H9 (cell line): ENCODE data around the gene PTPN21. TPM values are rescaled to one million over a fixed set of nuclear protein-coding genes. Genes with fewer than 3 reads are reported as not detected.

Experiments
- DNase-seq: peaks from one replicate; pipeline ENCODE4 v3.0.0-alpha.2; 2017
- H2AFZ ChIP-seq: one replicate; pipeline ENCODE4 v1.6.1; 2013; ENCODE audit warnings: mild to moderate bottlenecking, low read length, control low read depth, moderate library complexity
- H2AK5ac ChIP-seq: 2 replicates; pipeline ENCODE4 v1.6.1; 2013; ENCODE audit warnings: low read length, control low read depth, mixed read lengths; ENCODE audit not compliant: insufficient read length
- H2BK120ac ChIP-seq: one replicate; pipeline ENCODE4 v1.6.1; 2013; ENCODE audit warnings: low read depth, mild to moderate bottlenecking, low read length, control low read depth, inconsistent platforms; ENCODE audit not compliant: poor library complexity, severe bottlenecking
- H2BK12ac ChIP-seq: 2 replicates; pipeline ENCODE4 v1.6.1; 2013; ENCODE audit warnings: low read length, control low read depth, mixed read lengths, low read depth; ENCODE audit not compliant: insufficient read length
- H2BK15ac ChIP-seq: 2 replicates; pipeline ENCODE4 v1.6.1; 2013; ENCODE audit warnings: low read depth, low read length, control low read depth
- H2BK20ac ChIP-seq: one replicate; pipeline ENCODE4 v1.6.1; 2013; ENCODE audit warnings: low read depth, mild to moderate bottlenecking, low read length, control low read depth, inconsistent platforms; ENCODE audit not compliant: poor library complexity, severe bottlenecking
- H2BK5ac ChIP-seq: 2 replicates; pipeline ENCODE4 v1.6.1; 2013; ENCODE audit warnings: low read length, control low read depth, mixed read lengths; ENCODE audit not compliant: insufficient read length
- H3K14ac ChIP-seq: 2 replicates; pipeline ENCODE4 v1.6.1; 2013; ENCODE audit warnings: low read length, control low read depth; ENCODE audit not compliant: insufficient read depth
- H3K18ac ChIP-seq: 2 replicates; pipeline ENCODE4 v1.6.1; 2013; ENCODE audit warnings: low read depth, mild to moderate bottlenecking, mixed read lengths, low read length, control low read depth; ENCODE audit not compliant: insufficient read length
- H3K23ac ChIP-seq: 2 replicates; pipeline ENCODE4 v1.6.1; 2013; ENCODE audit warnings: low read length, control low read depth, mixed read lengths, low read depth; ENCODE audit not compliant: insufficient read length
- H3K23me2 ChIP-seq: 2 replicates; pipeline ENCODE4 v1.6.1; 2013; ENCODE audit warnings: low read depth, mild to moderate bottlenecking, mixed read lengths, low read length, control low read depth; ENCODE audit not compliant: insufficient read length, poor library complexity, severe bottlenecking
- H3K27ac ChIP-seq: 2 replicates; pipeline ENCODE4 v1.5.1; 2013; ENCODE audit warnings: low read length, control low read depth, mixed read lengths, low read depth; ENCODE audit not compliant: insufficient read length
- H3K27me3 ChIP-seq: 2 replicates; pipeline ENCODE4 v1.6.1; 2013; ENCODE audit warnings: low read length, control low read depth, inconsistent platforms; ENCODE audit not compliant: insufficient read depth
- H3K4ac ChIP-seq: 2 replicates; pipeline ENCODE4 v1.6.1; 2013; ENCODE audit warnings: low read depth, mild to moderate bottlenecking, control low read depth, inconsistent platforms, low read length, moderate library complexity
- H3K4me1 ChIP-seq: 2 replicates; pipeline ENCODE4 v1.6.1; 2013; ENCODE audit warnings: low read length, control low read depth, inconsistent platforms; ENCODE audit not compliant: insufficient read depth
- H3K4me2 ChIP-seq: 2 replicates; pipeline ENCODE4 v1.6.1; 2013; ENCODE audit warnings: low read length, control low read depth, mixed read lengths; ENCODE audit not compliant: insufficient read length, insufficient read depth
- H3K56ac ChIP-seq: 2 replicates; pipeline ENCODE4 v1.6.1; 2013; ENCODE audit warnings: low read depth, mild to moderate bottlenecking, mixed read lengths, low read length, control low read depth; ENCODE audit not compliant: insufficient read length
- H3K79me1 ChIP-seq: 2 replicates; pipeline ENCODE4 v1.6.1; 2013; ENCODE audit warnings: low read depth, mild to moderate bottlenecking, moderate library complexity, low read length, control low read depth, inconsistent platforms; ENCODE audit not compliant: insufficient read depth, poor library complexity, severe bottlenecking
- H3K79me2 ChIP-seq: 2 replicates; pipeline ENCODE4 v1.6.1; 2013; ENCODE audit warnings: low read length, control low read depth, inconsistent platforms; ENCODE audit not compliant: insufficient read depth
- H3K9ac ChIP-seq: 2 replicates; pipeline ENCODE4 v1.6.1; 2013; ENCODE audit warnings: low read length, control low read depth, mixed read lengths; ENCODE audit not compliant: insufficient read length; ENCODE audit errors: extremely low read depth
- H3K9me3 ChIP-seq: one replicate; pipeline ENCODE4 v1.6.1; 2013; ENCODE audit warnings: low read depth, low read length, inconsistent platforms; ENCODE audit not compliant: control insufficient read depth
- H3T11ph ChIP-seq: one replicate; pipeline ENCODE4 v1.6.1; 2013; ENCODE audit warnings: mild to moderate bottlenecking, low read length, control low read depth, inconsistent platforms
- H4K20me1 ChIP-seq: one replicate; pipeline ENCODE4 v1.6.1; 2013; ENCODE audit not compliant: control insufficient read depth, insufficient read length, insufficient read depth
- H4K5ac ChIP-seq: 2 replicates; pipeline ENCODE4 v1.6.1; 2013; ENCODE audit warnings: low read depth, mild to moderate bottlenecking, mixed read lengths, low read length, control low read depth; ENCODE audit not compliant: insufficient read length
- H4K8ac ChIP-seq: replicated peaks from 2 replicates; pipeline ENCODE4 v1.6.1; 2013; ENCODE audit warnings: low read length, control low read depth, mixed read lengths, low read depth; ENCODE audit not compliant: insufficient read length
- H4K91ac ChIP-seq: 2 replicates; pipeline ENCODE4 v1.6.1; 2013; ENCODE audit warnings: low read depth, mild to moderate bottlenecking, moderate library complexity, mixed read lengths, low read length, control low read depth; ENCODE audit not compliant: insufficient read length
- H3K27ac Mint-ChIP-seq, 3 experiments: 2 replicates in 2 of 3; 3 replicates in 1 of 3; pipeline ENCODE4 v1.8.0; 2020 to 2021; ENCODE audit warnings: mixed read lengths in 3 of 3, mild to moderate bottlenecking in 1 of 3, moderate library complexity in 1 of 3
- H3K27me3 Mint-ChIP-seq: 2 replicates; pipeline ENCODE4 v1.8.0; 2021; ENCODE audit warnings: low read depth, mild to moderate bottlenecking, moderate library complexity, mixed read lengths
- H3K36me3 Mint-ChIP-seq, 3 experiments: 2 replicates in 2 of 3; 3 replicates in 1 of 3; pipeline ENCODE4 v1.8.0; 2020 to 2021; ENCODE audit warnings: low read depth in 3 of 3, mixed read lengths in 3 of 3; ENCODE audit not compliant: insufficient read depth in 1 of 3
- H3K4me1 Mint-ChIP-seq, 2 experiments: 2 replicates each; pipeline ENCODE4 v1.8.0; 2020; ENCODE audit warnings: mixed read lengths in 2 of 2
- H3K4me3 Mint-ChIP-seq, 2 experiments: 2 replicates in 1 of 2; 3 replicates in 1 of 2; pipeline ENCODE4 v1.8.0; 2020 to 2021; ENCODE audit warnings: mild to moderate bottlenecking in 2 of 2, mixed read lengths in 2 of 2, moderate library complexity in 1 of 2
- H3K9me3 Mint-ChIP-seq, 2 experiments: 2 replicates in 1 of 2; 3 replicates in 1 of 2; pipeline ENCODE4 v1.8.0; 2020; ENCODE audit warnings: mild to moderate bottlenecking in 2 of 2, mixed read lengths in 2 of 2, moderate library complexity in 1 of 2
- WGBS: extraction: QIAGEN DNeasy Blood & Tissue Kit; methylation state at CpG from one replicate; pipeline ENCODE4 v1.1.7; 2013; ENCODE audit warnings: missing lambda C conversion rate, low lambda C conversion rate, mixed read lengths; ENCODE audit not compliant: insufficient read length; ENCODE audit errors: extremely low coverage; 5-methylcytosine and 5-hydroxymethylcytosine counted together
- total RNA-seq: library from RNA; stranded (reverse); gene quantifications from 2 replicates; pipeline ENCODE4 v1.2.1, GENCODE V29; 2021
- TF ChIP-seq, protein P1 (sequence below): fragments of 200-600 bp; sonication (generic); conservative IDR thresholded peaks from 3 replicates; pipeline ENCODE4 v1.8.0; 2021; ENCODE audit warnings: antibody characterized with exemption, mild to moderate bottlenecking

The PTPN21 gene
- total RNA-seq, 1 experiment from 2014 or later = 14.3 TPM

DNA sequence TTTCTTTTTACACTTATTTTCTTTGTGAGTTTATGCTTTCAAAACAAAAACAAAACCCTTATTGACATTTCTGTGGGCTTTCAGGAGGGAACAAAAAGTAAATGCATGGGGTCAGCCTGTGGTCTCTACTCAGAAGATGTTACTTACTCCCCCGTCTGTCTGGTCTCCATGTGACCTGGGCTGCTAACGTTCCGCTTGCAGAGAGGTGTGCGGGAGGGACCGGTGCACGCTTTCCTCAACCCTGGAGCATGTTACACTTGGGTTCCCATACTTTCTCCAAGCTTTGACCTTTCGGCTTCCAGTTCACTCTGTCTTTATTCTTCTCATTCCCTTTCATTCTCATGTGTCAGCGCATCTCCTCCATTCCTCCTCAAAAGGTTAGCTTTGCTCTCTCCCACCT is 44.5 kb upstream of the PTPN21 start:
- no CpG with 5 or more reads among the region's 8 CpGs for WGBS
- Histone ChIP-seq H2BK12ac (no peak overlapping the region), H3K18ac (no peak overlapping the region), H3K27ac (no peak overlapping the region), H2BK15ac (no peak overlapping the region), H2AK5ac (no peak overlapping the region), H3K79me2 (no peaks in the 10 kb centered on the region), H2BK20ac (no peak overlapping the region), H3K27me3 (no peaks in the 10 kb centered on the region), H4K8ac (no peak overlapping the region), H2BK120ac (no peak overlapping the region), H3T11ph (no peak overlapping the region), H4K91ac (no peak overlapping the region), H3K9ac (no peak overlapping the region), H3K4me1 (no peaks in the 10 kb centered on the region), H2BK5ac (no peak overlapping the region), H3K56ac (no peak overlapping the region), H3K14ac (no peak overlapping the region), H4K20me1 (no peaks in the 10 kb centered on the region), H4K5ac (no peak overlapping the region), H3K9me3 (no peaks in the 10 kb centered on the region), H3K4ac (no peak overlapping the region), H3K23me2 (no peaks in the 10 kb centered on the region), H2AFZ (no peak overlapping the region), H3K23ac (no peak overlapping the region), H3K79me1 (no peaks in the 10 kb centered on the region), H3K4me2 (no peak overlapping the region)
- Mint-ChIP-seq H3K4me3 (no peak overlapping the region), H3K27ac (peak overlapping the region in 2 of 3 experiments; percentile 47 to 58; a peak in 4 of 7 replicates), H3K4me1 (peaks cover 0 to 3% of the 10 kb centered on the region in 2 experiments; a peak in 1 of 4 replicates), H3K36me3 (peaks cover 33 to 96% (median 83%) of the 10 kb centered on the region in 3 experiments; a peak in 6 of 7 replicates), H3K9me3 (no peaks in the 10 kb centered on the region), H3K27me3 (no peaks in the 10 kb centered on the region)
- TF ChIP-seq, protein P1, sequence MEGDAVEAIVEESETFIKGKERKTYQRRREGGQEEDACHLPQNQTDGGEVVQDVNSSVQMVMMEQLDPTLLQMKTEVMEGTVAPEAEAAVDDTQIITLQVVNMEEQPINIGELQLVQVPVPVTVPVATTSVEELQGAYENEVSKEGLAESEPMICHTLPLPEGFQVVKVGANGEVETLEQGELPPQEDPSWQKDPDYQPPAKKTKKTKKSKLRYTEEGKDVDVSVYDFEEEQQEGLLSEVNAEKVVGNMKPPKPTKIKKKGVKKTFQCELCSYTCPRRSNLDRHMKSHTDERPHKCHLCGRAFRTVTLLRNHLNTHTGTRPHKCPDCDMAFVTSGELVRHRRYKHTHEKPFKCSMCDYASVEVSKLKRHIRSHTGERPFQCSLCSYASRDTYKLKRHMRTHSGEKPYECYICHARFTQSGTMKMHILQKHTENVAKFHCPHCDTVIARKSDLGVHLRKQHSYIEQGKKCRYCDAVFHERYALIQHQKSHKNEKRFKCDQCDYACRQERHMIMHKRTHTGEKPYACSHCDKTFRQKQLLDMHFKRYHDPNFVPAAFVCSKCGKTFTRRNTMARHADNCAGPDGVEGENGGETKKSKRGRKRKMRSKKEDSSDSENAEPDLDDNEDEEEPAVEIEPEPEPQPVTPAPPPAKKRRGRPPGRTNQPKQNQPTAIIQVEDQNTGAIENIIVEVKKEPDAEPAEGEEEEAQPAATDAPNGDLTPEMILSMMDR = no peak
- DNase-seq = no peak
